ENCODE results near the gene SPIN2A. TPM values are rescaled to one million over a fixed set of nuclear protein-coding genes. Genes with fewer than 3 reads are reported as not detected.
"Not testable (repeated sequence)": the region's sequence is repeated elsewhere in the genome, so short reads cannot be mapped to it uniquely, and the experiment has no call there.

SPIN2A gene
- total and polyA plus RNA-seq, 10 of the 15 experiments (the other 5 are each of a cell fraction or from before 2014, with no cell fraction given): 0.09 to 0.45 (median 0.34) TPM; not detected in 1

- H2AFZ ChIP-seq (ENCODE audit: control insufficient read depth, low read depth, low read length): no peak overlapping the region
- SMC1A ChIA-PET (ENCODE audit: uncharacterized antibody, unreplicated experiment): no interaction called here
- H3K4me1 ChIP-seq (ENCODE audit: control insufficient read depth, insufficient read depth, low read length): no peaks in the 10 kb centered on the region
- no peaks in the 10 kb centered on the region for H3K36me3 ChIP-seq (ENCODE audit: control insufficient read depth in 2 of 2, insufficient read depth in 2 of 2, low read length in 1 of 2)
- no peak overlapping the region for H3K9ac ChIP-seq (ENCODE audit: control insufficient read depth, insufficient read depth, low read length)
- H3K9me3 ChIP-seq (replicated peaks; ENCODE audit: control insufficient read depth, insufficient read depth, low read length): no peaks in the 10 kb centered on the region
- ATAC-seq (no peak), DNase-seq (ENCODE audit: low read depth, low spot score) (no peak), FAIRE-seq (no peak)
- POLR2A ChIA-PET: no interaction called here
- in situ Hi-C loops (cut with MboI): loop anchor here (10.0 kb wide), 1 partner anchor 300 kb away; no protein-coding TSS in a partner anchor
- no peak overlapping the region for H3K4me3 ChIP-seq
- H3K79me2 ChIP-seq (ENCODE audit: control insufficient read depth, insufficient read depth, low read length): no peaks in the 10 kb centered on the region
- TF ChIP-seq RAD21 (IDR thresholded peaks at IDR 0.05; ENCODE audit: insufficient read depth, low read depth, low read length) (no peak), ZBED1 (IDR thresholded peaks at IDR 0.05; ENCODE audit: borderline replicate concordance) (no peak), NBN (IDR thresholded peaks at IDR 0.05) (no peak), SRF (IDR thresholded peaks at IDR 0.05; ENCODE audit: low read depth in 2 of 2, low read length in 2 of 2) (no peak), TAF1 (IDR thresholded peaks at IDR 0.05; ENCODE audit: borderline replicate concordance, low read depth, low read length) (no peak), NRF1 (conservative IDR thresholded peaks at IDR 0.05; ENCODE audit: low read depth, low read length) (no peak), EGR1 (IDR thresholded peaks at IDR 0.05; ENCODE audit: borderline replicate concordance in 1 of 2, low read depth in 2 of 2, low read length in 2 of 2) (no peak), USF1 (IDR thresholded peaks at IDR 0.05; ENCODE audit: borderline replicate concordance, extremely low read length, insufficient read depth, low read depth, low read length) (no peak)
- TF ChIP-seq, protein P1, sequence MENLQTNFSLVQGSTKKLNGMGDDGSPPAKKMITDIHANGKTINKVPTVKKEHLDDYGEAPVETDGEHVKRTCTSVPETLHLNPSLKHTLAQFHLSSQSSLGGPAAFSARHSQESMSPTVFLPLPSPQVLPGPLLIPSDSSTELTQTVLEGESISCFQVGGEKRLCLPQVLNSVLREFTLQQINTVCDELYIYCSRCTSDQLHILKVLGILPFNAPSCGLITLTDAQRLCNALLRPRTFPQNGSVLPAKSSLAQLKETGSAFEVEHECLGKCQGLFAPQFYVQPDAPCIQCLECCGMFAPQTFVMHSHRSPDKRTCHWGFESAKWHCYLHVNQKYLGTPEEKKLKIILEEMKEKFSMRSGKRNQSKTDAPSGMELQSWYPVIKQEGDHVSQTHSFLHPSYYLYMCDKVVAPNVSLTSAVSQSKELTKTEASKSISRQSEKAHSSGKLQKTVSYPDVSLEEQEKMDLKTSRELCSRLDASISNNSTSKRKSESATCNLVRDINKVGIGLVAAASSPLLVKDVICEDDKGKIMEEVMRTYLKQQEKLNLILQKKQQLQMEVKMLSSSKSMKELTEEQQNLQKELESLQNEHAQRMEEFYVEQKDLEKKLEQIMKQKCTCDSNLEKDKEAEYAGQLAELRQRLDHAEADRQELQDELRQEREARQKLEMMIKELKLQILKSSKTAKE (IDR thresholded peaks at IDR 0.05; ENCODE audit: low read depth, poor library complexity, severe bottlenecking): no peak
- H4K20me1 ChIP-seq (ENCODE audit: control insufficient read depth, insufficient read depth): no peaks in the 10 kb centered on the region
- CTCF ChIA-PET: interaction anchor here (1.1 to 1.5 kb wide), 2 partner anchors 298 to 299 kb away, joined by 4 to 6 read pairs; no protein-coding TSS in a partner anchor
- H3K4me2 ChIP-seq (ENCODE audit: control insufficient read depth, insufficient read depth): no peak overlapping the region
- H3K27ac ChIP-seq (ENCODE audit: control insufficient read depth, insufficient read depth): no peak overlapping the region
- intact Hi-C loops (cut with micrococcal nuclease; ENCODE audit: unreplicated experiment): no loop called here
- WGBS (ENCODE audit: insufficient coverage, insufficient replicate concordance, low lambda C conversion rate, missing lambda C conversion rate): 24% methylated on average over 2 of the region's 2 CpGs
- no peaks in the 10 kb centered on the region for H3K27me3 ChIP-seq (replicated peaks in 1 of 2; ENCODE audit: control insufficient read depth in 2 of 2, insufficient read depth in 2 of 2, low read length in 1 of 2)
- RAD21 ChIA-PET (ENCODE audit: unreplicated experiment): no interaction called here
- BruUV-seq (replicated peaks): no TSS peak
Observed at GRCh38 chrX:57155171-57155570, 18.0 kb upstream of the SPIN2A start.

GRCh38 chrX:57152222-57152621, 15.0 kb upstream of the SPIN2A start:
- H3K9me3 ChIP-seq (replicated peaks; ENCODE audit: control insufficient read depth, insufficient read depth, low read length); H3K4me1 ChIP-seq (ENCODE audit: control insufficient read depth, insufficient read depth, low read length); H3K4me2 ChIP-seq (ENCODE audit: control insufficient read depth, insufficient read depth); H3K4me3 ChIP-seq; H2AFZ ChIP-seq (ENCODE audit: control insufficient read depth, low read depth, low read length); H4K20me1 ChIP-seq (ENCODE audit: control insufficient read depth, insufficient read depth); BruUV-seq (replicated peaks); intact Hi-C loops (cut with micrococcal nuclease; ENCODE audit: unreplicated experiment); H3K79me2 ChIP-seq (ENCODE audit: control insufficient read depth, insufficient read depth, low read length); CTCF ChIA-PET; SMC1A ChIA-PET (ENCODE audit: uncharacterized antibody, unreplicated experiment); H3K36me3 ChIP-seq (ENCODE audit: control insufficient read depth in 2 of 2, insufficient read depth in 2 of 2, low read length in 1 of 2); H3K27me3 ChIP-seq (replicated peaks in 1 of 2; ENCODE audit: control insufficient read depth in 2 of 2, insufficient read depth in 2 of 2, low read length in 1 of 2); RAD21 ChIA-PET (ENCODE audit: unreplicated experiment); ATAC-seq; FAIRE-seq; POLR2A ChIA-PET; H3K27ac ChIP-seq (ENCODE audit: control insufficient read depth, insufficient read depth); H3K9ac ChIP-seq (ENCODE audit: control insufficient read depth, insufficient read depth, low read length); DNase-seq (ENCODE audit: low read depth, low spot score): not testable (repeated sequence)
- in situ Hi-C loops (cut with MboI): loop anchor here (10.0 kb wide), 1 partner anchor 303 kb away; no protein-coding TSS in a partner anchor
- WGBS (ENCODE audit: insufficient coverage, insufficient replicate concordance, low lambda C conversion rate, missing lambda C conversion rate): 37% methylated on average over 8 of the region's 8 CpGs

Measured in GM12878 (cell line).